Measurements from ENCODE around the gene PUM1. TPM values are rescaled to one million over a fixed set of nuclear protein-coding genes. Genes with fewer than 3 reads are reported as not detected.
"Not testable (repeated sequence)": the region's sequence is repeated elsewhere in the genome, so short reads cannot be mapped to it uniquely, and the experiment has no call there.

Gene PUM1
- total RNA-seq, 2 experiments from 2014 or later, result 112 to 114 TPM

- Mint-ChIP-seq H3K4me3 (no peak overlapping the region), H3K27ac (no peak overlapping the region), H3K4me1 (peaks cover 34% of the 10 kb centered on the region), H3K36me3 (peaks cover 31% of the 10 kb centered on the region), H3K9me3 (no peaks in the 10 kb centered on the region), H3K27me3 (no peaks in the 10 kb centered on the region)
- no peak for DNase-seq
- POLR2A ChIA-PET, result interaction anchor here (0.7 kb wide), 1 partner anchor 97 kb away, joined by 3 read pairs; no protein-coding TSS in a partner anchor
- ATAC-seq (ENCODE audit: low read depth), result no peak
These were observed 10.5 kb downstream of the PUM1 start for GRCh38 chr1:31054958-31055481.

- DNase-seq (no peak), ATAC-seq (ENCODE audit: low read depth) (no peak)
- Mint-ChIP-seq H3K36me3 (peaks cover 31% of the 10 kb centered on the region), H3K4me1 (peaks cover 34% of the 10 kb centered on the region), H3K27ac (no peak overlapping the region), H3K9me3 (no peaks in the 10 kb centered on the region), H3K4me3 (no peak overlapping the region), H3K27me3 (no peaks in the 10 kb centered on the region)
- POLR2A ChIA-PET, result interaction anchor here (0.7 to 1.2 kb wide), 2 partner anchors 10 to 97 kb away, joined by 3 read pairs; no protein-coding TSS in a partner anchor
These were observed 11.2 kb downstream of the PUM1 start for GRCh38 chr1:31054349-31054748.

GRCh38 chr1:31052613-31053012 is 12.9 kb downstream of the PUM1 start:
- H3K4me3 Mint-ChIP-seq; H3K27me3 Mint-ChIP-seq; DNase-seq; H3K27ac Mint-ChIP-seq; ATAC-seq (ENCODE audit: low read depth); H3K9me3 Mint-ChIP-seq: not testable (repeated sequence)
- peaks cover 20% of the 10 kb centered on the region for H3K36me3 Mint-ChIP-seq
- POLR2A ChIA-PET, result interaction anchor here (0.6 kb wide), 1 partner anchor 244 kb away, joined by 4 read pairs; the partner anchor contains the start of gene SNRNP40
- peaks cover 26% of the 10 kb centered on the region for H3K4me1 Mint-ChIP-seq

GRCh38 chr1:31051611-31052010 is 13.9 kb downstream of the PUM1 start:
- peaks cover 26% of the 10 kb centered on the region for H3K36me3 Mint-ChIP-seq
- POLR2A ChIA-PET, result no interaction called here
- ATAC-seq (ENCODE audit: low read depth) (no peak), DNase-seq (no peak)
- H3K9me3 Mint-ChIP-seq, result no peaks in the 10 kb centered on the region
- H3K4me1 Mint-ChIP-seq, result peaks cover 26% of the 10 kb centered on the region
- H3K27ac Mint-ChIP-seq, result no peak overlapping the region
- H3K4me3 Mint-ChIP-seq, result no peak overlapping the region
- no peaks in the 10 kb centered on the region for H3K27me3 Mint-ChIP-seq

- Mint-ChIP-seq H3K4me1 (peaks cover 13% of the 10 kb centered on the region), H3K27ac (peak overlapping the region; percentile 54), H3K36me3 (peaks cover 39% of the 10 kb centered on the region)
- H3K9me3 Mint-ChIP-seq; H3K4me3 Mint-ChIP-seq; POLR2A ChIA-PET; ATAC-seq (ENCODE audit: low read depth); DNase-seq; H3K27me3 Mint-ChIP-seq: not testable (repeated sequence)
These were observed 18.0 kb downstream of the PUM1 start for GRCh38 chr1:31047507-31047906.

GRCh38 chr1:31043631-31044030 is 21.9 kb downstream of the PUM1 start:
- no peak overlapping the region for H3K4me3 Mint-ChIP-seq
- H3K27ac Mint-ChIP-seq, result no peak overlapping the region

GRCh38 chr1:31042656-31043055 is 22.9 kb downstream of the PUM1 start:
- Mint-ChIP-seq H3K4me3 (no peak overlapping the region), H3K4me1 (peaks cover 15% of the 10 kb centered on the region), H3K27ac (no peak overlapping the region), H3K36me3 (peaks cover 48% of the 10 kb centered on the region), H3K9me3 (peaks cover 2% of the 10 kb centered on the region), H3K27me3 (no peaks in the 10 kb centered on the region)
- no peak for DNase-seq
- POLR2A ChIA-PET, result no interaction called here
- ATAC-seq (ENCODE audit: low read depth), result no peak

More at GRCh38 chr1:31043631-31044030, 21.9 kb downstream of the PUM1 start:
- H3K9me3 Mint-ChIP-seq, result peaks cover 2% of the 10 kb centered on the region
- ATAC-seq (ENCODE audit: low read depth) (no peak), DNase-seq (no peak)
- POLR2A ChIA-PET, result no interaction called here
- no peaks in the 10 kb centered on the region for H3K27me3 Mint-ChIP-seq
- peaks cover 11% of the 10 kb centered on the region for H3K4me1 Mint-ChIP-seq
- peaks cover 50% of the 10 kb centered on the region for H3K36me3 Mint-ChIP-seq

- peaks cover 22% of the 10 kb centered on the region for H3K4me1 Mint-ChIP-seq
- H3K36me3 Mint-ChIP-seq, result peaks cover 46% of the 10 kb centered on the region
- DNase-seq (no peak), ATAC-seq (ENCODE audit: low read depth) (no peak)
- POLR2A ChIA-PET, result interaction anchor here (0.6 to 1.4 kb wide), 2 partner anchors 22 to 708 kb away, joined by 3 read pairs; no protein-coding TSS in a partner anchor
- H3K4me3 Mint-ChIP-seq, result no peak overlapping the region
- no peaks in the 10 kb centered on the region for H3K27me3 Mint-ChIP-seq
- H3K9me3 Mint-ChIP-seq, result peaks cover 2% of the 10 kb centered on the region
- no peak overlapping the region for H3K27ac Mint-ChIP-seq
These were observed 24.0 kb downstream of the PUM1 start for GRCh38 chr1:31041529-31041928.

- Mint-ChIP-seq H3K4me1 (peaks cover 23% of the 10 kb centered on the region), H3K27ac (no peak overlapping the region), H3K9me3 (peaks cover 2% of the 10 kb centered on the region), H3K4me3 (no peak overlapping the region), H3K36me3 (peaks cover 38% of the 10 kb centered on the region), H3K27me3 (no peaks in the 10 kb centered on the region)
- DNase-seq, result no peak
- no peak for ATAC-seq (ENCODE audit: low read depth)
- POLR2A ChIA-PET, result interaction anchor here (1.4 kb wide), 1 partner anchor 24 kb away, joined by 3 read pairs; no protein-coding TSS in a partner anchor
These were observed 25.5 kb downstream of the PUM1 start for GRCh38 chr1:31040038-31040437.

- H3K9me3 Mint-ChIP-seq; DNase-seq; H3K27me3 Mint-ChIP-seq; H3K27ac Mint-ChIP-seq; H3K4me3 Mint-ChIP-seq; ATAC-seq (ENCODE audit: low read depth); POLR2A ChIA-PET: not testable (repeated sequence)
- peaks cover 25% of the 10 kb centered on the region for H3K4me1 Mint-ChIP-seq
- H3K36me3 Mint-ChIP-seq, result peaks cover 40% of the 10 kb centered on the region
These were observed 26.6 kb downstream of the PUM1 start for GRCh38 chr1:31038935-31039334.

GRCh38 chr1:31038360-31038759 is 27.2 kb downstream of the PUM1 start:
- H3K4me3 Mint-ChIP-seq, result no peak overlapping the region
- no peak overlapping the region for H3K27ac Mint-ChIP-seq
- peaks cover 24% of the 10 kb centered on the region for H3K4me1 Mint-ChIP-seq
- H3K9me3 Mint-ChIP-seq, result peaks cover 2% of the 10 kb centered on the region
- peaks cover 35% of the 10 kb centered on the region for H3K36me3 Mint-ChIP-seq
- H3K27me3 Mint-ChIP-seq, result no peaks in the 10 kb centered on the region
- DNase-seq, result no peak
- ATAC-seq (ENCODE audit: low read depth), result no peak
- POLR2A ChIA-PET, result no interaction called here

- POLR2A ChIA-PET, result no interaction called here
- no peak overlapping the region for H3K27ac Mint-ChIP-seq
- peaks cover 26% of the 10 kb centered on the region for H3K36me3 Mint-ChIP-seq
- H3K4me1 Mint-ChIP-seq, result peaks cover 25% of the 10 kb centered on the region
- no peaks in the 10 kb centered on the region for H3K9me3 Mint-ChIP-seq
- no peaks in the 10 kb centered on the region for H3K27me3 Mint-ChIP-seq
- H3K4me3 Mint-ChIP-seq, result no peak overlapping the region
- ATAC-seq (ENCODE audit: low read depth), result no peak
- DNase-seq, result no peak
These were observed 28.6 kb downstream of the PUM1 start for GRCh38 chr1:31036749-31037500.

- no peak overlapping the region for H3K27ac Mint-ChIP-seq
- POLR2A ChIA-PET, result no interaction called here
- no peaks in the 10 kb centered on the region for H3K9me3 Mint-ChIP-seq
- no peak for DNase-seq
- peaks cover 29% of the 10 kb centered on the region for H3K4me1 Mint-ChIP-seq
- H3K27me3 Mint-ChIP-seq, result no peaks in the 10 kb centered on the region
- no peak for ATAC-seq (ENCODE audit: low read depth)
- H3K4me3 Mint-ChIP-seq, result no peak overlapping the region
- H3K36me3 Mint-ChIP-seq, result peaks cover 20% of the 10 kb centered on the region
These were observed 31.9 kb downstream of the PUM1 start for GRCh38 chr1:31033598-31033997.

- Mint-ChIP-seq H3K4me1 (peaks cover 31% of the 10 kb centered on the region), H3K27me3 (no peaks in the 10 kb centered on the region), H3K36me3 (peaks cover 25% of the 10 kb centered on the region), H3K4me3 (no peak overlapping the region), H3K27ac (no peak overlapping the region), H3K9me3 (no peaks in the 10 kb centered on the region)
- POLR2A ChIA-PET, result no interaction called here
- DNase-seq (no peak), ATAC-seq (ENCODE audit: low read depth) (no peak)
These were observed 33.3 kb downstream of the PUM1 start for GRCh38 chr1:31032266-31032665.

Data from activated naive CD8-positive, alpha-beta T cell treated with anti-CD3 and anti-CD28 coated beads, Interleukin-2, amount 10 ng/mL, durations not matched to agents 7 days and 5 days (primary cell).